H9 (cell line): ENCODE data around the gene EPHA3. TPM values are rescaled to one million over a fixed set of nuclear protein-coding genes. Genes with fewer than 3 reads are reported as not detected.

Source experiments
- DNase-seq: peaks from one replicate; pipeline ENCODE4 v3.0.0-alpha.2; 2017
- H2AFZ ChIP-seq: one replicate; pipeline ENCODE4 v1.6.1; 2013; ENCODE audit warnings: mild to moderate bottlenecking, low read length, control low read depth, moderate library complexity
- H2AK5ac ChIP-seq: 2 replicates; pipeline ENCODE4 v1.6.1; 2013; ENCODE audit warnings: low read length, control low read depth, mixed read lengths; ENCODE audit not compliant: insufficient read length
- H2BK120ac ChIP-seq: one replicate; pipeline ENCODE4 v1.6.1; 2013; ENCODE audit warnings: low read depth, mild to moderate bottlenecking, low read length, control low read depth, inconsistent platforms; ENCODE audit not compliant: poor library complexity, severe bottlenecking
- H2BK12ac ChIP-seq: 2 replicates; pipeline ENCODE4 v1.6.1; 2013; ENCODE audit warnings: low read length, control low read depth, mixed read lengths, low read depth; ENCODE audit not compliant: insufficient read length
- H2BK15ac ChIP-seq: 2 replicates; pipeline ENCODE4 v1.6.1; 2013; ENCODE audit warnings: low read depth, low read length, control low read depth
- H2BK20ac ChIP-seq: one replicate; pipeline ENCODE4 v1.6.1; 2013; ENCODE audit warnings: low read depth, mild to moderate bottlenecking, low read length, control low read depth, inconsistent platforms; ENCODE audit not compliant: poor library complexity, severe bottlenecking
- H2BK5ac ChIP-seq: 2 replicates; pipeline ENCODE4 v1.6.1; 2013; ENCODE audit warnings: low read length, control low read depth, mixed read lengths; ENCODE audit not compliant: insufficient read length
- H3K14ac ChIP-seq: 2 replicates; pipeline ENCODE4 v1.6.1; 2013; ENCODE audit warnings: low read length, control low read depth; ENCODE audit not compliant: insufficient read depth
- H3K18ac ChIP-seq: 2 replicates; pipeline ENCODE4 v1.6.1; 2013; ENCODE audit warnings: low read depth, mild to moderate bottlenecking, mixed read lengths, low read length, control low read depth; ENCODE audit not compliant: insufficient read length
- H3K23ac ChIP-seq: 2 replicates; pipeline ENCODE4 v1.6.1; 2013; ENCODE audit warnings: low read length, control low read depth, mixed read lengths, low read depth; ENCODE audit not compliant: insufficient read length
- H3K23me2 ChIP-seq: 2 replicates; pipeline ENCODE4 v1.6.1; 2013; ENCODE audit warnings: low read depth, mild to moderate bottlenecking, mixed read lengths, low read length, control low read depth; ENCODE audit not compliant: insufficient read length, poor library complexity, severe bottlenecking
- H3K27ac ChIP-seq: 2 replicates; pipeline ENCODE4 v1.5.1; 2013; ENCODE audit warnings: low read length, control low read depth, mixed read lengths, low read depth; ENCODE audit not compliant: insufficient read length
- H3K27me3 ChIP-seq: 2 replicates; pipeline ENCODE4 v1.6.1; 2013; ENCODE audit warnings: low read length, control low read depth, inconsistent platforms; ENCODE audit not compliant: insufficient read depth
- H3K4ac ChIP-seq: 2 replicates; pipeline ENCODE4 v1.6.1; 2013; ENCODE audit warnings: low read depth, mild to moderate bottlenecking, control low read depth, inconsistent platforms, low read length, moderate library complexity
- H3K4me1 ChIP-seq: 2 replicates; pipeline ENCODE4 v1.6.1; 2013; ENCODE audit warnings: low read length, control low read depth, inconsistent platforms; ENCODE audit not compliant: insufficient read depth
- H3K4me2 ChIP-seq: 2 replicates; pipeline ENCODE4 v1.6.1; 2013; ENCODE audit warnings: low read length, control low read depth, mixed read lengths; ENCODE audit not compliant: insufficient read length, insufficient read depth
- H3K56ac ChIP-seq: 2 replicates; pipeline ENCODE4 v1.6.1; 2013; ENCODE audit warnings: low read depth, mild to moderate bottlenecking, mixed read lengths, low read length, control low read depth; ENCODE audit not compliant: insufficient read length
- H3K79me1 ChIP-seq: 2 replicates; pipeline ENCODE4 v1.6.1; 2013; ENCODE audit warnings: low read depth, mild to moderate bottlenecking, moderate library complexity, low read length, control low read depth, inconsistent platforms; ENCODE audit not compliant: insufficient read depth, poor library complexity, severe bottlenecking
- H3K79me2 ChIP-seq: 2 replicates; pipeline ENCODE4 v1.6.1; 2013; ENCODE audit warnings: low read length, control low read depth, inconsistent platforms; ENCODE audit not compliant: insufficient read depth
- H3K9ac ChIP-seq: 2 replicates; pipeline ENCODE4 v1.6.1; 2013; ENCODE audit warnings: low read length, control low read depth, mixed read lengths; ENCODE audit not compliant: insufficient read length; ENCODE audit errors: extremely low read depth
- H3K9me3 ChIP-seq: one replicate; pipeline ENCODE4 v1.6.1; 2013; ENCODE audit warnings: low read depth, low read length, inconsistent platforms; ENCODE audit not compliant: control insufficient read depth
- H3T11ph ChIP-seq: one replicate; pipeline ENCODE4 v1.6.1; 2013; ENCODE audit warnings: mild to moderate bottlenecking, low read length, control low read depth, inconsistent platforms
- H4K20me1 ChIP-seq: one replicate; pipeline ENCODE4 v1.6.1; 2013; ENCODE audit not compliant: control insufficient read depth, insufficient read length, insufficient read depth
- H4K5ac ChIP-seq: 2 replicates; pipeline ENCODE4 v1.6.1; 2013; ENCODE audit warnings: low read depth, mild to moderate bottlenecking, mixed read lengths, low read length, control low read depth; ENCODE audit not compliant: insufficient read length
- H4K8ac ChIP-seq: replicated peaks from 2 replicates; pipeline ENCODE4 v1.6.1; 2013; ENCODE audit warnings: low read length, control low read depth, mixed read lengths, low read depth; ENCODE audit not compliant: insufficient read length
- H4K91ac ChIP-seq: 2 replicates; pipeline ENCODE4 v1.6.1; 2013; ENCODE audit warnings: low read depth, mild to moderate bottlenecking, moderate library complexity, mixed read lengths, low read length, control low read depth; ENCODE audit not compliant: insufficient read length
- H3K27ac Mint-ChIP-seq, 3 experiments: 2 replicates in 2 of 3; 3 replicates in 1 of 3; pipeline ENCODE4 v1.8.0; 2020 to 2021; ENCODE audit warnings: mixed read lengths in 3 of 3, mild to moderate bottlenecking in 1 of 3, moderate library complexity in 1 of 3
- H3K27me3 Mint-ChIP-seq: 2 replicates; pipeline ENCODE4 v1.8.0; 2021; ENCODE audit warnings: low read depth, mild to moderate bottlenecking, moderate library complexity, mixed read lengths
- H3K36me3 Mint-ChIP-seq, 3 experiments: 2 replicates in 2 of 3; 3 replicates in 1 of 3; pipeline ENCODE4 v1.8.0; 2020 to 2021; ENCODE audit warnings: low read depth in 3 of 3, mixed read lengths in 3 of 3; ENCODE audit not compliant: insufficient read depth in 1 of 3
- H3K4me1 Mint-ChIP-seq, 2 experiments: 2 replicates each; pipeline ENCODE4 v1.8.0; 2020; ENCODE audit warnings: mixed read lengths in 2 of 2
- H3K4me3 Mint-ChIP-seq, 2 experiments: 2 replicates in 1 of 2; 3 replicates in 1 of 2; pipeline ENCODE4 v1.8.0; 2020 to 2021; ENCODE audit warnings: mild to moderate bottlenecking in 2 of 2, mixed read lengths in 2 of 2, moderate library complexity in 1 of 2
- H3K9me3 Mint-ChIP-seq, 2 experiments: 2 replicates in 1 of 2; 3 replicates in 1 of 2; pipeline ENCODE4 v1.8.0; 2020; ENCODE audit warnings: mild to moderate bottlenecking in 2 of 2, mixed read lengths in 2 of 2, moderate library complexity in 1 of 2
- CTCF ChIP-seq: fragments of 200-600 bp; sonication (generic); conservative IDR thresholded peaks from 3 replicates; pipeline ENCODE4 v1.8.0; 2021; ENCODE audit warnings: antibody characterized with exemption, mild to moderate bottlenecking
- WGBS: extraction: QIAGEN DNeasy Blood & Tissue Kit; methylation state at CpG from one replicate; pipeline ENCODE4 v1.1.7; 2013; ENCODE audit warnings: missing lambda C conversion rate, low lambda C conversion rate, mixed read lengths; ENCODE audit not compliant: insufficient read length; ENCODE audit errors: extremely low coverage; 5-methylcytosine and 5-hydroxymethylcytosine counted together
- total RNA-seq: library from RNA; stranded (reverse); gene quantifications from 2 replicates; pipeline ENCODE4 v1.2.1, GENCODE V29; 2021

The EPHA3 gene
- total RNA-seq, 1 experiment from 2014 or later = 0.66 TPM

GRCh38 chr3:89525609-89526008 lies 418.2 kb downstream of the EPHA3 start:
- no peak overlapping the region for H4K5ac ChIP-seq
- no peak for DNase-seq
- H2BK20ac ChIP-seq = no peak overlapping the region
- H3K27ac Mint-ChIP-seq = no peak overlapping the region
- no peak overlapping the region for H3K14ac ChIP-seq
- H3K9me3 Mint-ChIP-seq = no peaks in the 10 kb centered on the region
- no peak overlapping the region for H2BK15ac ChIP-seq
- no peak overlapping the region for H2AK5ac ChIP-seq
- H3K9me3 ChIP-seq = no peaks in the 10 kb centered on the region
- peaks cover 33 to 37% of the 10 kb centered on the region in 2 experiments for H3K4me1 Mint-ChIP-seq
- no peaks in the 10 kb centered on the region for H3K36me3 Mint-ChIP-seq
- H3K4ac ChIP-seq = no peak overlapping the region
- no peak overlapping the region for H4K8ac ChIP-seq
- no peaks in the 10 kb centered on the region for H3K79me1 ChIP-seq
- H3K18ac ChIP-seq = no peak overlapping the region
- no peak overlapping the region for H2BK120ac ChIP-seq
- no peaks in the 10 kb centered on the region for H3K27me3 ChIP-seq
- H3K23me2 ChIP-seq = no peaks in the 10 kb centered on the region
- no peak overlapping the region for H3K56ac ChIP-seq
- no peak overlapping the region for H2AFZ ChIP-seq
- H4K20me1 ChIP-seq = no peaks in the 10 kb centered on the region
- H3K9ac ChIP-seq = no peak overlapping the region
- no peak overlapping the region for H3K4me3 Mint-ChIP-seq
- no peaks in the 10 kb centered on the region for H3K27me3 Mint-ChIP-seq
- no peak overlapping the region for H2BK5ac ChIP-seq
- no peak overlapping the region for H3T11ph ChIP-seq
- H3K4me1 ChIP-seq = 0 out of 2 replicates have a peak, but pooled peaks cover 3% of the 10 kb centered on the region
- no peak overlapping the region for H4K91ac ChIP-seq
- H2BK12ac ChIP-seq = no peak overlapping the region
- no peaks in the 10 kb centered on the region for H3K79me2 ChIP-seq
- no peak overlapping the region for H3K23ac ChIP-seq
- no peak for TF ChIP-seq CTCF
- WGBS = no CpG with 5 or more reads among the region's 2 CpGs
- H3K27ac ChIP-seq = no peak overlapping the region
- H3K4me2 ChIP-seq = no peak overlapping the region
